ENCODE measurements around the gene RAD21L1. TPM values are rescaled to one million over a fixed set of nuclear protein-coding genes. Genes with fewer than 3 reads are reported as not detected.

Gene RAD21L1
- total and polyA plus RNA-seq, 10 donors, result not detected

DNA sequence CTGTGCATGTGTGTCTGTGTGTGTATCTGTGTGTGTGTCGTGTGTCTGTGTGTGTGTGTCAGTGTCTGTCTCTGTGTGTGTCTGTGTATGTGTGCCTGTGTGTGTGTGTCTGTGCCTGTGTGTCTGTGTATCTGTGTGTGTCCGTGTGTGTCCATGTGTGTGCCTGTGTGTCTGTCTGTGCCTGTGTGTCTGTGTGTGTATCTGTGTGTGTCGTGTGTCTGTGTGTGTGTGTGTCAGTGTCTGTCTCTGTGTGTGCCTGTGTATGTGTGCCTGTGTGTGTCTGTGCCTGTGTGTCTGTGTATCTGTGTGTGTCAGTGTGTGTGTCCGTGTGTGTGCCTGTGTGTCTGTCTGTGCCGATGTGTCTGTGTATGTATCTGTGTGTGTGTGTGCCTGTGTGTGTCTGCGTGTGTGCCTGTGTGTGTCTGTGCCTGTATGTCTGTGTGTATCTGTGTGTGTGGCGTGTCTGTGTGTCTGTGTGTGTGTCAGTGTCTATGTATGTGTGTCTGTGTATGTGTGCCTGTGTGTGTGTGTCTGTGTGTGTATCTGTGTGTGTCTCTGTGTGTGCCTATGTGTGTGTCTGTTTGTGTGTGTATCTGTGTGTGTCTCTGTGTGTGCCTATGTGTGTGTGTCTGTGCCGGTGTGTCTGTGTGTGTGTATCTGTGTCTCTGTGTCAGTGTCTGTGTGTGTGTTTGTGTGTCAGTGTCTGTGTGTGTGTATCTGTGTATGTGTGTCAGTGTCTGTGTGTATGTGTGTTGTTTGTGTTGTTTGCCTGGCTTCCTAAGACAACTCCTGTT is 51.9 kb downstream of the RAD21L1 start:
- TF ChIP-seq POLR2A (IDR thresholded peaks at IDR 0.05) (no peak), POLR2AphosphoS5 (IDR thresholded peaks at IDR 0.05) (no peak)
- TF ChIP-seq, protein P1, sequence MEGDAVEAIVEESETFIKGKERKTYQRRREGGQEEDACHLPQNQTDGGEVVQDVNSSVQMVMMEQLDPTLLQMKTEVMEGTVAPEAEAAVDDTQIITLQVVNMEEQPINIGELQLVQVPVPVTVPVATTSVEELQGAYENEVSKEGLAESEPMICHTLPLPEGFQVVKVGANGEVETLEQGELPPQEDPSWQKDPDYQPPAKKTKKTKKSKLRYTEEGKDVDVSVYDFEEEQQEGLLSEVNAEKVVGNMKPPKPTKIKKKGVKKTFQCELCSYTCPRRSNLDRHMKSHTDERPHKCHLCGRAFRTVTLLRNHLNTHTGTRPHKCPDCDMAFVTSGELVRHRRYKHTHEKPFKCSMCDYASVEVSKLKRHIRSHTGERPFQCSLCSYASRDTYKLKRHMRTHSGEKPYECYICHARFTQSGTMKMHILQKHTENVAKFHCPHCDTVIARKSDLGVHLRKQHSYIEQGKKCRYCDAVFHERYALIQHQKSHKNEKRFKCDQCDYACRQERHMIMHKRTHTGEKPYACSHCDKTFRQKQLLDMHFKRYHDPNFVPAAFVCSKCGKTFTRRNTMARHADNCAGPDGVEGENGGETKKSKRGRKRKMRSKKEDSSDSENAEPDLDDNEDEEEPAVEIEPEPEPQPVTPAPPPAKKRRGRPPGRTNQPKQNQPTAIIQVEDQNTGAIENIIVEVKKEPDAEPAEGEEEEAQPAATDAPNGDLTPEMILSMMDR (IDR thresholded peaks at IDR 0.05 in 8 of 11, conservative IDR thresholded peaks at IDR 0.05 in 3 of 11), result no peak
- H3K9me3 ChIP-seq, result no peaks in the 10 kb centered on the region
- H3K36me3 ChIP-seq, result no peaks in the 10 kb centered on the region
- no peak overlapping the region for H3K4me3 ChIP-seq
- 86 to 96% (median 94%) methylated on average over 8 of the region's 8 CpGs for WGBS, 5 donors
- H3K27me3 ChIP-seq (replicated peaks in 1 of 7), result no peaks in the 10 kb centered on the region
- intact Hi-C loops (cut with DNase I; ENCODE audit: low total_unique reads), result no loop called here
- no peaks in the 10 kb centered on the region for H3K4me1 ChIP-seq
- DNase-seq, result no peak
- H3K27ac ChIP-seq, result no peak overlapping the region

DNA sequence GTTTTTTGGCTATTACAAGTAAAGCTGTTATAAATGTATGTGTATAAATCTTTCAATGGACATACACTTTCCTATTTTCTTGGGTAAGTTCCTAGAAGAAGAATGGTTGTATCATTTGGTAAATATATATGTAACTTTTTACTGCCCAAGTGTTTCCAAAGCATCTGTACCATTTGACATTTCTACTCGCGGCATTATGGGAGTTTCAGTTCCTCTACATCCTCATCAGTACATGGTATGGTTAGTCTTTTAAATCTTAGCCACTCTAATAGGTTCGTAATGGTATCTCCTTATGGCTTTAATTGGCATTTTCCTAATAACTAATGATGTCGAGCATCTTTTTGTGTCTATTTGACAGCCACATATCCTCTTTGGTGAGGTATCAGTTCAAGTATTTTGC is 53.1 kb downstream of the RAD21L1 start:
- Histone ChIP-seq H3K36me3 (no peaks in the 10 kb centered on the region), H3K9me3 (no peaks in the 10 kb centered on the region), H3K27me3 (replicated peaks in 1 of 7) (no peaks in the 10 kb centered on the region), H3K4me1 (no peaks in the 10 kb centered on the region), H3K27ac (no peak overlapping the region), H3K4me3 (no peak overlapping the region)
- no peak for DNase-seq
- no peak for TF ChIP-seq POLR2AphosphoS5 (IDR thresholded peaks at IDR 0.05)
- no peak for TF ChIP-seq POLR2A (IDR thresholded peaks at IDR 0.05)
- TF ChIP-seq, protein P1 (IDR thresholded peaks at IDR 0.05 in 8 of 11, conservative IDR thresholded peaks at IDR 0.05 in 3 of 11), result no peak
- WGBS, 5 donors, result 74 to 81% (median 77%) methylated on average over 4 of the region's 4 CpGs
- intact Hi-C loops (cut with DNase I; ENCODE audit: low total_unique reads), result no loop called here

DNA sequence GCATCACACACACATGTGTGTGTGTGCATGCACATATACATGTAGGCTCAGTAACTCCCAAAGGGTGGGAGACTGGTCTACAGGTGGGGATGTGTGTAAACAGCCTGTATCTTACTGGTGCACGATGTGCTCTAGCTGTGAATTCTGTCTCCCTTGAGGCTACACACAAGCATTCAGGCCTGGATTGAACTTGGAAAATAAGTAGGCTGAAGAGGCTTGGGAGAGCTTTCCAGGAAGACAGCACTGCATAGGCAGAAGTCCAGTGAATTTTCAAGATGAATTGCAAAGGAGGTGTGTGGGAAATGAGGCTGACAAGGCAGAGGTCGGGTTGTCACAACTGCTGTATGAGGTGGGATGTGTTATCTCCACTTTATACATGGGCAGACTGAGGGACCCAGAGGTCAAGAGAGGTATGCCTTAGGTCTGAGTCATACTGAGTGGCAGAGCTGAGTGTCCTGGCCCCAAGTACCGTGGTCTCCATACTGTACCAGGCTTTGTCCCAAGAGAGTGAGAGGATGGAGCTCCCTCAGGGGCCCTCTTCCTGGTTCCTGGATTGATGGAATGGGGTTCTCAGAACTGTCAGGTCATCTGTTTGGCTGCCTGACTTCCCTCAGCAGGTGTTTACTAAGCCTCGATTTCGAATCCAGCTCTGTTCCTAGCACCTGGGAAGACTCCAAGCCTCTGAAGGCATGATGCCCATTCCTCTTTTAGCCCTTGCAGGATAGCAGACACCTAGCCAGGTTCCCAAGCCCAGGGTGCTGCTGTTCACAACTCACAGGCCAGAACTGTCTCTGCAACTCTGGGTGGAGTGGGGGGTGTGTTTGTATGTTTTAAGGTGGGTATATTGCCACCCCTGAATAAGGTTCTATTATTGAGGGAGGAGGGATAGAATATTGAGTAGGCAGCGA is 54.6 kb downstream of the RAD21L1 start:
- TF ChIP-seq POLR2A (IDR thresholded peaks at IDR 0.05), result no peak
- TF ChIP-seq, protein P1 (IDR thresholded peaks at IDR 0.05 in 8 of 11, conservative IDR thresholded peaks at IDR 0.05 in 3 of 11), result no peak
- H3K9me3 ChIP-seq, result no peaks in the 10 kb centered on the region
- no peak for DNase-seq
- no peaks in the 10 kb centered on the region for H3K36me3 ChIP-seq
- 73 to 87% (median 84%) methylated on average over 6 of the region's 6 CpGs for WGBS, 5 donors
- intact Hi-C loops (cut with DNase I; ENCODE audit: low total_unique reads), result no loop called here
- no peak overlapping the region for H3K27ac ChIP-seq
- no peaks in the 10 kb centered on the region for H3K27me3 ChIP-seq (replicated peaks in 1 of 7)
- no peak overlapping the region for H3K4me3 ChIP-seq
- no peaks in the 10 kb centered on the region for H3K4me1 ChIP-seq

Measured in spleen (tissue), 11 donors.